NCI-H2227 (cell line): Measurements from ENCODE around the gene DIAPH3.

Source experiments
- DNase-seq: peaks from one replicate; lab custom pipeline; 2025; ENCODE audit not compliant: unreplicated experiment; lab: John Stamatoyannopoulos, UW

DIAPH3 gene

DNA sequence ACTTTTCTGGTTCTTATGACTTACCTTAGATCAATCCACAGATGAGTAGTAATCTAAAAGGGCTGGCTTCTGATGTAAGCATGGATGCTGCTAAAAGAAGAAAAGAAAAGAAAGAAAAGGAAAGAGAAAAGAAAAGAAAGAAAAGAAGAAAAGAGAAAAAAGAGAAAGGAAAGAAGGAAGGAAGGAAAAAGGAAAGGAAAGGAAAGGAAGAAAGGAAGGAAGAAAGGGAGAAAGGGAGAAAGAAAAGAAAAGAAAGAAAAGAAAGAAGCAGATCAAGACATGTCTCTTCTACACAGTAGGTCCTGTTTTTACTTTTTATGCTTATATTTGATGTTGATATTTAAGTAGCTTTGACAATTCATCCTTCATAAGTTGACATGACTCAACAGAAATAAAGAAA, 421.3 kb downstream of the DIAPH3 start:
- no peak for DNase-seq

DNA sequence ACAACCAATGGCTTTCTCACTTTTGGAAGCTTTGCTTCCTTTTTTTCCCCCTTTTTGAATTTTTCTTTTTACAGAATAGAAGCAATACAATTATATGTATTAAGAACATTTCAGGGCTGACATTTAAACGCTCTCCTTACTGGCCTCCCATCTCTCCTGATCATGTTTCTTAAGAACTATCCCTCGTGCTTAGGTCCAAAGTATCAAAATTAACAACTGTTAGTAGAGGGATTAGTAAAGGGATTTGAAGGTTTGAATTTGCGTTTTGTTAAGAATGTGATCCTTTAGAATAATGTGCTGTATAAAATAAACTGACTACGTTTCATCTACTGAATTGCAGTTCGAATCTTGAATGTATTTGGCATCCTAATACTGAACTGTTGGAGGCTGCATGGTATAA, 424.8 kb downstream of the DIAPH3 start:
- DNase-seq = no peak

DNA sequence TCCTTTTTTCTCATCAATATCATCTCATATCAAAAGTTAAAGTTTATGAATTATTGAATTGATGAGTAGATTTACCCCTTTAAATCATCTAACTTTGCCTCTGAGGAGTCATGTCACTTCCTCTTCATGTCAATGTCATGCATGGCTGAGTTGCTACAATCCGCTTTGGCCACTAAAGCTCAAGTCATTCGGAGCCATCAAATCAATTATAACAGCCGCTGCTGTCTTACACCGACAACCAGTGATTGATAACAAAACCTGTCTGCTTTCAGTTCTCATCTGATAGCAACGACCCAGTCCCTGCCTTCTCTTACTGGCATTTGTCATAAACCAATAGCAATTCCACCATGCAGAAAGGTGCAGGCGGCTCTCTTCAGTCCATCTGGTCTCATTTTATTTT, 429.3 kb downstream of the DIAPH3 start:
- DNase-seq = no peak

DNA sequence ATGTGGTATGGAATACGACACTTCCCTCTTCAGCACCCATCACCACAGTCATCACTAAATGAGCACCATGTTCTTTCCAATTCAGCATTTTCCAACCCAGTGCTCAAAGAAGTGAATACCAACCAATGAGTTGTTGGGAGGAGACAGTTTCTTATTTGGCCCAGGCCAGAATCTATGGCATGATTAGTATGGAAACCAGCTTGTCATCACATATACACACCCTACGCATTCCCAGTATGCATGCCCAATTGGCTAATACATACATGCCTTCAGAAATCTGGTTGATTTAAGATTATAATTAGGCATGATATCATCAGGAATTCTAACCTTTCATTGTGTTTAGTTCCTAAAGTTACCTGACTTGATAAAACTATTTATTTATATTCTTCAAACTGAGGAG, 430.0 kb downstream of the DIAPH3 start:
- DNase-seq = no peak

DNA sequence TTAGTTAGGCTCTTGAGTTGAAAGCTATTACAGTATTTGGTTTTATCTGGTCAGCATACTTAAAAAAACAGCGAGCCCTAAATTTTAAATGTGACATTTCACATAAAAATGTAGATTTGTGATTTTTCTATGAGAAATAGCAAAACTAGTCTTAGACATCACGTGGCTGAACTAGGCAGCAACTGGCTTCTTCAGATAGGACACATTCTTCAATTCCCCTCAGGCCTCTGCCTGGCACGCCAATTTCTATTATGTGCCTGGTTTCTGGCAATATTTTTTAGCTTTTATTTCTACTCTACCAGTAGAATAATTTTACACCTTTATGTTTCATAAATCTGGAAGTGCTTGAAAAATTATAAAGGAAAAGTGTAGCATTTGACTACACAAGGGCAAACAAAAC, 433.7 kb downstream of the DIAPH3 start:
- DNase-seq = no peak

DNA sequence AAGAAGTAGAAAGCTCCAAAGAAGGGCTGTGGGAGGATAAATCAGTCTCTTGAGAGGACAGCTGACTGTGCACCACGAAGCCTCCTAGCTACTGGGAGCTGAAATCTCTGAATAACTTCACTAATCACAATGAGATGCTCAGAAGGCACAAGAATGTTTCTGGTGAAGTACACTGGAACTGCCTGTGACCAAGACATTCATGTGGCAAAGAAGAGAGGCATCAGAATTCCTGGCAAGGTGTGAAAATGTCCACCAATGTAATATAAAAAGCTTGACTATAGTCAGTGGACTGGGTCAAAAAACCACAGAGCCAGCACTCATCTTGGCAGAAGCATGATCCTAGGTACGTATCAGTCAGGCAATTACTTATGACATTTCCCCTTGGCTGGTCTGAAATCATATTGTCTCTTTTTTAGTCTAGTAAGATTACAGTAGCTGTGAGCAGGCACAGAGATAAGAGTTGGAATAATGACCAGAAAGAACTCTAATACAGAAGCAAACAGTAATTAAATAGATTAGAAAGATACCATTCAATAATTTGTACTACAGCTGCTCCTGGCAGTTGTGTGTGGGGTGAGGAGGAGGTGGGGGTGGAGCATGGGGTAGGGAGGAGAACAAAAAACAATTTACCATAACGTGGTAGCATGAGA, 434.7 kb downstream of the DIAPH3 start:
- no peak for DNase-seq

DNA sequence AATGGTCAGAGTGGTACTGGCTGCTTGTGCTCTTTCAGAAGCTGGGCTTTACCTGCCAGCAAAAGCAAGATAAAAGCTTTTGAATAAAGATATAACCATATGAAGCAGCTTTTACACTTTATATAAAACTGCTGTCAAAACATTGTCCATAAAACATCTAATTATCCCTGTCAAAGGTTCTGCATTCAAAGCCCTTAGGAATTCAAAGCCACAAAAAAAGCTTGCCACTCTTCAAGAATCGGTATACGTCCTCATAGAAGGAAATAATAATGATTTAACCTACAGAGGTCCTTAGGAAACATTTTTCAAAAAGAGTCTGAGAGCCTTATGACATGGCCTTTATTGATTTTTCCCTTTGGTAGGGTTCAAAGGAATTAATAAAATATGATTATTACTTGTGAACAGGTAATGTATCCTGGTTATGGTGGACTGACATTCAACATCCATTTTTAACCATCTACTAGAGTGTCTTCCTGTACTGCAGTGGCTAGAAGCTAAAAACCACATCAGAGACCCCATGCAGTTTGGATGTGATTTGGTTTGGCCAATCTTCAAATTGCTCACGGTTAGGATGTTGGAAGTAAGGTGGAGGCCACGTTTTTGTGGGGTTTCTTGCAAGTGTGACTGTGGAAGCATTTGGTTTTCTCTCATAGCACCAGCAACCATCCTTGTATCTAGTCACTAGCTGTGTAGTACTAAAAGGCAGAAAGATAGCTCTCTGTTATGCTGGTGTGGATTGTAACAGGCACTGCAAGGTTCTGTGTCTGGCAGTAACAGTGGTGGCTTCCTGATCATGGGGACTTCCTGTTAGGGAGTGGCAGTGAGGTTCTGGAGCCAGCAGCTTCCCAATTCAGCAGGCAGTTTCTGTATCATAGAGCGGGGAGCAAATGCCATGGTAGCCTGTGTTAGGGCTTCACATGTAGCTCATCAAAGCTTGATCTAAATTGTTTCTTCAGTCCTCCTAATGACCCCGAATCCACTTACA, 441.5 kb downstream of the DIAPH3 start:
- DNase-seq = no peak

DNA sequence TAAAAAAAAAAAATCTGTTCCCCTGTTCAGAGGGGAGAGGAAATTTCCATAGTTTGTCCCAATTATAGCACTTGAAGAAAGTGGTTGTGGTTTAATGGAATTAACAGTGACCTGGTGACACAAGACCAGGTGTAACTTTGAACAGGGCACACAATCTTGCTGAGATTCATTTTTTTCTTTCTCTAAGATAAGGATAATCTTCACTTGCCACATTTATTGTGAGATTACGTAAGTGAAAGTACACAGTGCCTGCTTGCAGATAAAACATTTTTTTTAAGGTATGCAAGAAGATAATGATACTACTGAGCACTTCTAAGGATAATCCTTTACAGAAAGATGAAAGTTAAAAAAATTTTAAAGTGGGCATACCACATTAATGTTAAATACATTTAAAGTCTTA, 448.1 kb downstream of the DIAPH3 start:
- DNase-seq = peak; percentile 5

DNA sequence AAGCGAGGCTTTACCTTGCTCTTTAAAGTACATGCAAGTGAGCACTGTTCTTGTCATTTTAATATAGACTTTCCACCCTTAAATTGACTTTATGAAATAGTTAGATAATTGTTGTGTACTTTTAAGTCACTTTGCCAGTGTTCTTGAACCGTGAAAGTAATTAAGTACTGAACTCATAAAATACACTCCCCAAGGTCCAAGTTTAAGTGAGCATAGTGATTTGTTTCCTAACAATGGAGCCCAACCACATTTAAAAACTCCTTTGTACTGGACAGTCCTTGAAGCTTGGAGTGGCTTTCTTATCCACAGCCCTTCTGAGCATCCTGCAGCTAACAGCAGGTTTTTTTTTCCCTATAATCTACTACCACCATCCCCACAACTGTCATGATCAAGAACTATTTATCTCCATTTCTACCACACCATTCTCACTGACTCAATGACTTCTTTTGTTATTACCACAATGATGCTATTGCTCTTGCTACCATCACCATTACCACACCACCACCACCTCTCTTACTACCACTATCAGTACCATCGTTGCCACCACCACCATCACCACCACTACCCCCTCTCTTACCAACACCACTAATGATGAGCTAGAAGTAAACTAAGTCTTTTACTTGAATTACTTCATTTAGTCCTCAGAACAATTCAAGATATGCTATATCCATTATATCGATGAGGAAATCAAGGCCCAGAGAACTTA, 452.6 kb downstream of the DIAPH3 start:
- DNase-seq = peak; percentile 58

DNA sequence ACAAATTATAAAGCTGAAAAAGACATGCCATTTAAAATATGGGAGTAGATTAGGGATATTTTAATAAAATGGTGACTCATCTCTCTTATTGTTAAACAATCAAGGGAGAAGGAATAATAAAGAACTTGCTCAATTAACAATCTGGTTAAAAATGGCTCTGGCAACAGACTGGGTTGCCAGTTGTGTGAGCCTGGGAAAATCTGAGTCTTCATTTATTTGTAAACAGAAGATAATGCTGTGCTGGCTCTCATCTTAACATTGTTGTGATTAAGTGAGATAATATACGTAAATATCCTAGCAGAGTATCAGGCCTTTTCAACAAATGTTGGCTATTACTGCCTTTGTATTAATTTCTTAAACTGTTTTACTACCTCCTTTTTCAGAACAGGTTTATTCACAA, 453.3 kb downstream of the DIAPH3 start:
- no peak for DNase-seq

DNA sequence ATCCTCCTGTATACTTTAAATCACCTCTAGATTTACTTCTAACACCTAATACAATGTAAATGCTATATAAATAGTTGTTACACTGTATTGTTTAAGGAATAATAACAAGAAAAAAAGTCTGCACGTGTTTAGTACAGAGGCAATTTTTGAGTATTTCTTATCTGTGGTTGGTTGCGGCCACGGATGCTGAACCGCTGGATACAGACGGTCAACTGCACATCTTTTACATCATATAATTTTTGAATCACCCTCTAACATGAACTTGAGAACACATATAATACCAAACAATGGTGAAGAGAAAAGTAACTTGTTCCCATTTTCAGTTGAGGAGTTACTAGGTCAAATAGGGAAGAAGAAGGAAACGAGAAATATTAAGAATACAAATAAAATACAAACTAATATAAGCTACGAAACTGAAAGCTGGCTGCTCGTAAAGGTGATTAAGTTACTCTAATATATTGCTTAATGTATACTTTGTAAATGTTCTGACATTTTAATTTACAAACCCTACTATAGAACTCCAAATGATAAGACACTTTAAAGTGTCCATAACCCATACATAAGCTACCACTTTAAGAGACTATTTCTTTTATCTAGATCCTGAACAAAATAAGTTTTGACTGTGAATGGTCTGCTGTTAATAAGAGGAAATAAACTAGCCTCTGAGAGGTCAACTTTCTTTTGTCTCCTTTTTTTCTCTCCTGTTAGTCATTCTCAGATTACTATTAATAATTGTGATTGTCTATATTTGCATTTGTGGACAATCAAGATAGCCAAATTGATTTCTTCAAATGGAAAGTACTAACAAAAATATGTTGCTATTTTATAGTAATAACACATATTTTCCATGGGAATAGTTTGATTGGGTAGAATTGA, 457.4 kb downstream of the DIAPH3 start:
- no peak for DNase-seq

DNA sequence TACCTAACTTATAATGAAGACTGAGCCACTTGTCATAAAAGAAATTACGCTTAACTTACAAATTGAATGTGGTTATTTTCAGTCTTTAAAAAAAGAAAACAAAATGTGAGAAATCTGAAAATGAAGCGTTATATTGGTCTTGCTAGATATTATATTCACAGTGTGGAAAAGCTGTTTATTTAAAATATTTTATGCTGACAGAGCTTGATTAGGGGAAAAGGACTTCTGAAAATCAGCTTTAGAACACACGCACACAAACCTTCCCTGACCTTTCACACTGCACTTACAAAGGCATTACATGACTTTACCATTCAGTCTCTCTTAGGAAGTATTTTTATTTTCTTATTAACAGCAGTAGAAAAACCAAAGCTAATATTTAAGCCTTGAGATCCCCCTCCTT, 461.5 kb downstream of the DIAPH3 start:
- DNase-seq = no peak

DNA sequence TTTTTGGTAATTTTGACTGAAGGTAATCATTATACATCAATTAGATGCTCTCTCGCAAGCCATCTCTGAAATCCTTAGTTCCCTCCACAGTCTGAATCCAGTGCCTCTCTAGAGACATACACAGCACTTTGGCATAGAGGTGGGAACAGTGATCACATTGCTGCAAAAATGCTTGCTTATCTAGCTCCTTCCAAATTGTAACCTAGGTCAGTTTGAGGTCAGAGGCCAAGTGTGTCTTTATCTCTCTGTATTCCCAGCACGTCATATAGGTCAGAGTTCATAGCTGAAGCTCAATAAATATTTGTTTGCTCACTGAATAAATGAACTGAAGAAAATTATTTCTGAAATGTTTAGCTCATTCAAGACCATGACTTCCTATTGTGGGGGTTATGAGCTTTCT, 462.5 kb downstream of the DIAPH3 start:
- no peak for DNase-seq

DNA sequence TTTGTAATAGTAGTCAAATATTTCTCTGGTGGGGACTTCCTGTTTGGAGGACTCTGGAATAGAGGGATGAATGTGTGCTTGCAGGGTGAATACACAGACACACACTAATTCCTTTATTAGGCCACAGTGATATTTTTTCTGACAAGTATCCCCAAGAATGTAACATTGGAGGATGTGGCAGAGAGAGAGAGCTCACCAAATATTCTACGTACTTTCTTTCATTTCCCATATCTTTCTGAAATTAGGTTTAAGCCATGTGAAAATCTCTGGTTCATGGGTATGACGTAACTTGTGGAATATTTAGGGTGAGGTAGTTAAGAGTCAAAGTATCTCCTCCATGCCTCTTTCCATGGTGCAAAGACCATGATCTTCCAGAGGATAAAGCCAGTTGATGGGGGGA, 463.4 kb downstream of the DIAPH3 start:
- no peak for DNase-seq

DNA sequence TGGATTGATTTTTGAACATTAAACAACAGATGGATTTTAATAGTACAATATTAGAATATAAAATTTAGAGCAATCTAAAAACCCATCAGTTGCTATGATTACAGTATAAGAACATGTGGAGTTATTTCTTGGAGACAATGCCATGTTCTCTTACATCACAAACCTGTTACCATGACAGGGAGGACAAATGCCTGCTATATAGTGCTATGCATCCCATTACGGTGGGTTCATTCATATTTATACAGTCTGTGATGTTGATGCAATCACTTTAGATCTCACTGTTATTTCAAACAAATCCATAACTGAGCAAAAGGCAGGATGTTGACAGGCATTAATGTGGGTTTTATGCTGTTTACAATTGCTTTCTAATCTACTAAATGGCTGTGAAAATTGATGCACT, 467.5 kb downstream of the DIAPH3 start:
- DNase-seq = no peak

DNA sequence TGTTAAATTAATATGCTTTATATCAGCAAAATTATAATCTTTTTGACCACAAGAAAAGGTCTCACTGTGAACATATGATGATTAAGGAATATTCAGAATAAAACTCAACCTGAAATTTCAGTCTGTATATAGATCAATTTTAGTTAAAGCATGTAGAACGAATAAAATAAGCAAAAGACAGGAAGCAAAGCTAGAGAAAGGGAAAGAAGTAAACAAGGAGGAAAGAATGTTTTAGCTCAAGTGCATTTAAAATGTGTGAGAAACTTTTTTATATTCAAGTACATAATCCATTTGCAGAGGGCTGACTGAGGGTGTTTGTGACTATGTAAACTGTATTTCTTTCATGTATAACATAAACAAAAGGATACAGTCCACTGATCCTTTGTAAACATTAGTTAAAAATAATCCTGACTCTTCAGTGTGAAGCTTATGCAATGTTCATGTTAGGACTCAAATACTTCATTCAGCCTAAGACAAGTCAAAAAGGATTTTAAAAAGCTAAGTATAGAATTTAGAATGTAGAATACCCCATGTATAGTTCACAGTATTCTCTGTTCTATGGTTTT, 472.1 kb downstream of the DIAPH3 start:
- no peak for DNase-seq

DNA sequence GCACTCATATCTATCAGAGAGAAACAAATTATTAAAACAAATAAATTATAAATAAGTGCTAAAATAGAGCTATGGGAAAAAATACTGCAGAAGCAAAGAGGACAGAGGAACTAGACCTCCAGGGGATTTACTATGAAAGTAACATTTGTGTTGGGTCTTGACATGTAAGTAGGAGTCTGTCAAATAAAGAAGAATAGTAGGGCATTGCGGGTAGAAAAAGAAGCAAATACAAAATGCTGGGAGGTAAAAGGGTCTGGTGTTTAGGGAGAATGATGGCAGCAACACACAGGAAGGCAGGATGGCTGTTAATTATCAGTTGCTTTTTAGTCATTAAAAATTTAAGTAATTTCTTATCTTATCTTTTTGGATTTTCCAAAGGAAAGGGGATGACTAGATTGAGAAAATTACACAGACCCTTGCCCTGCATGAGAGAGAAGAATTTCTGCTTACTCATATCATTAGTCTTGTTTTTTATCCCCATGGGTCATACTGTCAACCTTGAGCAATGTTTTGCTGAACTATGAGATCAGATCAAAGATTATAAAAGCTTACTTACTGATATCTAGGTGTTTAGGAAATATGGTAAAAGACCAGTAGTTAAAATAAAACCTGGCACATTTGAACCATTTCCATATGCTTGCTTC, 472.7 kb downstream of the DIAPH3 start:
- no peak for DNase-seq

DNA sequence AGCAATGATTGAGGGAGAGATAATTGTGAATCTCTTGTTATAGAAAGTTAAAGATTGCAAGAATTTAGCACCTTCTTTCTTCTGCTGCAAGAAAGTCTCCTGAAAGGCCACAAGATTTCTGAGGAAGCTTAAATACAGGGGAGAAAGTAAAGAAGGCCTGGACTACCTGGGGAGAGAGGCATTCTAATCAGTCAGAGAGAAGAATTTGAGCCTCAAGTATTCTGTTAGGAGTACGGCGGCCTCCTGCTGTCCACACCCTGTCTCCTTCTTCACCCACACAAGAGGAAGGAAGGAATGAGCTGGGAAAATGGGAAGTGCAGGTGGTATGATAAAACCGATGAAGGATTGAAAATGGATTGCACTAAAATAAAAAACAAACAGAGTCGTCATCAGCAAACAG, 474.7 kb downstream of the DIAPH3 start:
- DNase-seq = no peak

DNA sequence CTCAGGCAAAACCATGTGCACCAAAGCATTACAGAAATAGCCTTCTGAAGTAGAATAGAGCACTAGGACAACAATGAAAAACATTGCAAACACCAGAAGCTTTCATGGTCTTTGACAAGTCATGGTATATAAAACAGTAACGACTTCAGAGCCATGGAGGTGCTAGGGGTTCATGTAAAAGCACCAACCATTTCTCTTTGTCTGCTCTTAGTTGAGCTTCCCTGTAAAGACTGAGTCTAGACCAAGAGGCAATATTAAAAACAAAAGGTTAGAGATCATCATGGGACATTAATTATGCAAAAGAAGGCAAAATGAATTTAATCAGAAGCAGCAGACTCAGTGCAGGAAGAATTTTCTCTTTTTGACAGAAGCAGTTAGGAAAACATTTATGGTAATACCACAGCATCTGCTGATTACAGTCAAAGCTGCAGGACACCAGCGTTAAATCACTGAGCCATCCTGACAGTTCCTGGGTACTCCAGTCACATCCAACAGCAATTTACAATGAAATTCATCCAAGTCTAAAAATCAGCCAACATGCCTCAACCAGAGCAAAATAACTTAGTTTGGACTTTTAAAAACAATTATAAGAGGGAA, 476.8 kb downstream of the DIAPH3 start:
- DNase-seq = no peak

DNA sequence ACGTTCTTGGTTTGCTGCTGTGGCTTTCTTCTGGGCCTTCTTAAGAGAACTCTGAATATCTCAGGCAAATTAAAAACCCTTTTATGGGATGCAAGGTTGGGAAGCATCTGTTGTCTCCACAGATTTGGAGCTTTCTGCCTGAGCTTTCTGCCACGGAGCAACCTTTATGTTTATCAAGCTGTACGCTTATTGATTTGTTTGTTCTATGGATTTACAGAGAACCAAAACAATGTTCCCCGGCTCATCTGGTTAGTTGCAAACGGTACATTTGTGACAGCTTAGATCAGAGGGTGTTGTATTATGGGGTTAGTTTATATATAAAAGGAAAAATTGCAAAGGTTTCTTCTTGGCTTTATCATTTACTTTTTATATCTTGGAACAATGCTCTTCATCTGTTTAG, 479.6 kb downstream of the DIAPH3 start:
- no peak for DNase-seq
